ENCODE data around the gene ANKRD28. TPM values are rescaled to one million over a fixed set of nuclear protein-coding genes. Genes with fewer than 3 reads are reported as not detected.

Gene ANKRD28
- total and polyA plus RNA-seq, 9 of the 15 experiments (the other 6 are each of a cell fraction or from before 2014, with no cell fraction given) = 11.7 to 66.0 (median 36.7) TPM

DNA sequence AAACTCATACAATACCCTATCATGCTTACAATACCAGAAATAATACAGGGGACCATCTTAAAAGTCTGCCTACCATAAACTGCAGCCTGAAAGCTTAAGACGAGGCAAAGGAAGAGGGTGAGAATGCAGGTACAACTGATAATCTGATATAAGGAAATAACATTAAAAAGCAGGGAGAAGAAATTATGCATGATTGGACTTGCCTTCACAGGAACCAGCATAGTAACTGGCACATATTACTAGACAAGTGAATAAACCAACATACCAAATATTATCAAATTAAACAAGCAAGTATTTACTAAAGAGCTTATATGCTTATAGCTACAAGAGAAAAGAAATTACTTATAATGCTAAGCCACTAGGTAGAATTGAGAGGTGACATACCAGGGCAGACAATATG is 18.7 kb downstream of the ANKRD28 start:
- peaks cover 70% of the 10 kb centered on the region for H3K79me2 ChIP-seq (ENCODE audit: control insufficient read depth, insufficient read depth, low read length)
- WGBS (ENCODE audit: insufficient coverage, low coverage, missing lambda C conversion rate) = 95% methylated on average over 1 of the region's 1 CpG
- 0 out of 2 replicates have a peak, but pooled peaks cover 5% of the 10 kb centered on the region for H4K20me1 ChIP-seq (replicated peaks; ENCODE audit: control insufficient read depth, insufficient read depth, low read length)
- H3K36me3 ChIP-seq (ENCODE audit: control insufficient read depth, insufficient read depth, low read length) = peaks cover 4% of the 10 kb centered on the region; the same call in 1 of the 3 replicates
- in situ Hi-C loops (cut with MboI) (no loop called here), intact Hi-C loops (cut with micrococcal nuclease) (no loop called here)
- BruUV-seq (replicated peaks) = no TSS peak
- CTCF ChIA-PET (ENCODE audit: low intra/inter-chr PET ratio) = no interaction called here
- H2AFZ ChIP-seq (ENCODE audit: low read depth, low read length) = no peak overlapping the region
- DNase-seq (ENCODE audit: extremely low read depth in 1 of 4, low spot score in 3 of 4) = no peak
- FAIRE-seq = no peak
- no peaks in the 10 kb centered on the region for H3K9me3 ChIP-seq (replicated peaks; ENCODE audit: control insufficient read depth, insufficient read depth, low read depth, low read length)
- no peak overlapping the region for H3K4me3 ChIP-seq
- no peak overlapping the region for H3K27ac ChIP-seq (ENCODE audit: extremely low read depth, low read depth, low read length)
- peaks cover 0 to 10% of the 10 kb centered on the region in 2 experiments; a peak in 3 of 5 replicates for H3K4me1 ChIP-seq (replicated peaks in 1 of 2; ENCODE audit: control insufficient read depth in 2 of 2, insufficient read depth in 2 of 2, low read length in 2 of 2)
- no peak overlapping the region for H3K4me2 ChIP-seq (ENCODE audit: insufficient read depth, low read length)
- no peaks in the 10 kb centered on the region for H3K27me3 ChIP-seq (ENCODE audit: control insufficient read depth in 2 of 2, insufficient read depth in 2 of 2, low read length in 2 of 2)
- no peak for TF ChIP-seq MIER1 (IDR thresholded peaks at IDR 0.05; ENCODE audit: low read depth)
- TF ChIP-seq, protein P1, sequence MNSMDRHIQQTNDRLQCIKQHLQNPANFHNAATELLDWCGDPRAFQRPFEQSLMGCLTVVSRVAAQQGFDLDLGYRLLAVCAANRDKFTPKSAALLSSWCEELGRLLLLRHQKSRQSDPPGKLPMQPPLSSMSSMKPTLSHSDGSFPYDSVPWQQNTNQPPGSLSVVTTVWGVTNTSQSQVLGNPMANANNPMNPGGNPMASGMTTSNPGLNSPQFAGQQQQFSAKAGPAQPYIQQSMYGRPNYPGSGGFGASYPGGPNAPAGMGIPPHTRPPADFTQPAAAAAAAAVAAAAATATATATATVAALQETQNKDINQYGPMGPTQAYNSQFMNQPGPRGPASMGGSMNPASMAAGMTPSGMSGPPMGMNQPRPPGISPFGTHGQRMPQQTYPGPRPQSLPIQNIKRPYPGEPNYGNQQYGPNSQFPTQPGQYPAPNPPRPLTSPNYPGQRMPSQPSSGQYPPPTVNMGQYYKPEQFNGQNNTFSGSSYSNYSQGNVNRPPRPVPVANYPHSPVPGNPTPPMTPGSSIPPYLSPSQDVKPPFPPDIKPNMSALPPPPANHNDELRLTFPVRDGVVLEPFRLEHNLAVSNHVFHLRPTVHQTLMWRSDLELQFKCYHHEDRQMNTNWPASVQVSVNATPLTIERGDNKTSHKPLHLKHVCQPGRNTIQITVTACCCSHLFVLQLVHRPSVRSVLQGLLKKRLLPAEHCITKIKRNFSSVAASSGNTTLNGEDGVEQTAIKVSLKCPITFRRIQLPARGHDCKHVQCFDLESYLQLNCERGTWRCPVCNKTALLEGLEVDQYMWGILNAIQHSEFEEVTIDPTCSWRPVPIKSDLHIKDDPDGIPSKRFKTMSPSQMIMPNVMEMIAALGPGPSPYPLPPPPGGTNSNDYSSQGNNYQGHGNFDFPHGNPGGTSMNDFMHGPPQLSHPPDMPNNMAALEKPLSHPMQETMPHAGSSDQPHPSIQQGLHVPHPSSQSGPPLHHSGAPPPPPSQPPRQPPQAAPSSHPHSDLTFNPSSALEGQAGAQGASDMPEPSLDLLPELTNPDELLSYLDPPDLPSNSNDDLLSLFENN (IDR thresholded peaks at IDR 0.05; ENCODE audit: low read depth in 2 of 2, low read length in 2 of 2) = no peak
- TF ChIP-seq ZNF232 (CRISPR knock-in tag; IDR thresholded peaks at IDR 0.05) = no peak
- TF ChIP-seq, protein P2, sequence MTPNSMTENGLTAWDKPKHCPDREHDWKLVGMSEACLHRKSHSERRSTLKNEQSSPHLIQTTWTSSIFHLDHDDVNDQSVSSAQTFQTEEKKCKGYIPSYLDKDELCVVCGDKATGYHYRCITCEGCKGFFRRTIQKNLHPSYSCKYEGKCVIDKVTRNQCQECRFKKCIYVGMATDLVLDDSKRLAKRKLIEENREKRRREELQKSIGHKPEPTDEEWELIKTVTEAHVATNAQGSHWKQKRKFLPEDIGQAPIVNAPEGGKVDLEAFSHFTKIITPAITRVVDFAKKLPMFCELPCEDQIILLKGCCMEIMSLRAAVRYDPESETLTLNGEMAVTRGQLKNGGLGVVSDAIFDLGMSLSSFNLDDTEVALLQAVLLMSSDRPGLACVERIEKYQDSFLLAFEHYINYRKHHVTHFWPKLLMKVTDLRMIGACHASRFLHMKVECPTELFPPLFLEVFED (CRISPR knock-in tag; conservative IDR thresholded peaks at IDR 0.05) = no peak
- no peak for TF ChIP-seq RHOXF2B (CRISPR knock-in tag; conservative IDR thresholded peaks at IDR 0.05)
- TF ChIP-seq CBFA2T2 (conservative IDR thresholded peaks at IDR 0.05) = no peak
- TF ChIP-seq ZNF133 (CRISPR knock-in tag; IDR thresholded peaks at IDR 0.05) = no peak
- TF ChIP-seq, protein P3, sequence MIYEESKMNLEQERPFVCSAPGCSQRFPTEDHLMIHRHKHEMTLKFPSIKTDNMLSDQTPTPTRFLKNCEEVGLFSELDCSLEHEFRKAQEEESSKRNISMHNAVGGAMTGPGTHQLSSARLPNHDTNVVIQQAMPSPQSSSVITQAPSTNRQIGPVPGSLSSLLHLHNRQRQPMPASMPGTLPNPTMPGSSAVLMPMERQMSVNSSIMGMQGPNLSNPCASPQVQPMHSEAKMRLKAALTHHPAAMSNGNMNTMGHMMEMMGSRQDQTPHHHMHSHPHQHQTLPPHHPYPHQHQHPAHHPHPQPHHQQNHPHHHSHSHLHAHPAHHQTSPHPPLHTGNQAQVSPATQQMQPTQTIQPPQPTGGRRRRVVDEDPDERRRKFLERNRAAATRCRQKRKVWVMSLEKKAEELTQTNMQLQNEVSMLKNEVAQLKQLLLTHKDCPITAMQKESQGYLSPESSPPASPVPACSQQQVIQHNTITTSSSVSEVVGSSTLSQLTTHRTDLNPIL (CRISPR knock-in tag; IDR thresholded peaks at IDR 0.05) = no peak
- ATAC-seq = no peak
- H3K9ac ChIP-seq (ENCODE audit: insufficient read depth in 1 of 2, low read depth in 2 of 2, low read length in 2 of 2) = no peak overlapping the region
- POLR2A ChIA-PET = no interaction called here
- no peaks in the 10 kb centered on the region for H3K9me1 ChIP-seq (ENCODE audit: control insufficient read depth, insufficient read depth, low read length)

Data from K562 (cell line).